Transverse colon (tissue), 3 donors: ENCODE data around the gene MBOAT2.

Experiments
- CTCF ChIP-seq, 5 experiments: fragments of 200-600 bp in 3 of 5; fragments of 450-650 bp in 2 of 5; sonication (generic) in 3 of 5; IDR thresholded peaks; 1 replicate in 2 of 5; 2 replicates in 3 of 5; pipeline ENCODE4 v1.5.1; 2016 to 2017; ENCODE audit warnings: antibody characterized with exemption in 5 of 5, inconsistent platforms in 3 of 5, mild to moderate bottlenecking in 2 of 5, moderate library complexity in 1 of 5
- EP300 ChIP-seq: sonication (generic); formaldehyde crosslinking; IDR thresholded peaks from one replicate; pipeline ENCODE4 v1.6.1; 2017; ENCODE audit warnings: antibody characterized with exemption, low read depth

DNA sequence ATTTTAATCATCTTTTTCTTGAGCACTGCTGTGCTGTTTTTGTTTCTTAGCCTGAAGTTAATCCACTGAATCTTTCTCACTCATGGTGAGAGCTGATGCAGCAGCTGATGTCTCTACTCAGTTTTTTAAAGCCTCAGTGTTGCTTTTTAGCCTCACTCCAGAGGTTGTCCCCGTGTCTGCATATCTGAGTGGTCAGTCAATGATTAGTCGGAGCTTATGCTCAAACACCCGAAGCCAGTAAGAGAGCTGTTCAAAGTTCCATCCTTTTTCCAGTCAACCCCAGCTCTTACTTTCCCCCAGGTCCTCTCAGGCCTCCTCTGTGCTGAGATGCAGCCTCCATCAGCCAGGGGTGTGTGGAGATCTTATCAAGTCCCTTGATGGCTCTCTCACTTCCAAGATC, 81.1 kb downstream of the MBOAT2 start:
- no peak for TF ChIP-seq CTCF (IDR thresholded peaks at IDR 0.05)
- no peak for TF ChIP-seq EP300
